GM20431 (cell line): ENCODE data around the gene SLC8A2.

Source experiments
- in situ Hi-C: fragments of 300-500 bp; cut with MseI, MboI; formaldehyde crosslinking; loops from one replicate; pipeline ENCODE4 v1.15.0; 2020; ENCODE audit warnings: low sequenced_read_pairs; ENCODE audit not compliant: unreplicated experiment

Gene SLC8A2

DNA sequence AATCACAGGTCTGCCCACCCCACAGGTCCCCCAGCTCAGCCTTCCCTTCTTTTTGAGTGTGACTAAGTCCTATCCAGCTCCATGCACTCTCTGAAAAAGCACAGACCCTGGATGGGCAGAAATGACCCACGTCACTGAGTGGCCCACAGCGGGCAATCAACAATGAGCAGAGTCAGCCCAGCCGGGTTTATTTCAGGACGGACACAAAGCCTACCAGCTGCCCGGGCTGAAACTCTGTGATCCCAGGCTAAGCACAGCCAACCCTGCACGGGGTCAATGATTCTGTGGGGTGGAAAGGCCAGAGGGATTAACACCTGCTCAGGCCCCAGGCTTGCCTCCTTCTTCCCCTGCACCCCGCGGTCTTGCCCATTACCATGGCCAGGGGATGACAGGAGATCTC, 34.8 kb upstream of the SLC8A2 start:
- in situ Hi-C loops = no loop called here

GRCh38 chr19:47505506-47505905, 33.8 kb upstream of the SLC8A2 start:
- in situ Hi-C loops = no loop called here

DNA sequence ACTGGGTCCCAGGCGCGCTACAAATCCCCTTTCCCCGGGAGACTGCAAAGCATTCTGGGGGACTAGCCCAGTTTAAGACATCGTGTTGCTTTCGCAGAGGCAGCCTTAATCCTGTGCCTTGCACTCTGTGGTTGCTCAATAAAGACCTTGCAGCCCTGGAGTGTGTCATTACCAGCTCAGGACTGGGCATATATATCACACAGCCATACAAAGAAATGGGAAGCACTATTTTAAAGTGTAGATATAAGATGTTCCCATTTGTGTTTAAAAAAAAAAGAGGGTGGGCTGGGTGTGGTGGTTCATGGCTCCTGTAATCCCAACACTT, 32.1 kb upstream of the SLC8A2 start:
- in situ Hi-C loops = no loop called here

DNA sequence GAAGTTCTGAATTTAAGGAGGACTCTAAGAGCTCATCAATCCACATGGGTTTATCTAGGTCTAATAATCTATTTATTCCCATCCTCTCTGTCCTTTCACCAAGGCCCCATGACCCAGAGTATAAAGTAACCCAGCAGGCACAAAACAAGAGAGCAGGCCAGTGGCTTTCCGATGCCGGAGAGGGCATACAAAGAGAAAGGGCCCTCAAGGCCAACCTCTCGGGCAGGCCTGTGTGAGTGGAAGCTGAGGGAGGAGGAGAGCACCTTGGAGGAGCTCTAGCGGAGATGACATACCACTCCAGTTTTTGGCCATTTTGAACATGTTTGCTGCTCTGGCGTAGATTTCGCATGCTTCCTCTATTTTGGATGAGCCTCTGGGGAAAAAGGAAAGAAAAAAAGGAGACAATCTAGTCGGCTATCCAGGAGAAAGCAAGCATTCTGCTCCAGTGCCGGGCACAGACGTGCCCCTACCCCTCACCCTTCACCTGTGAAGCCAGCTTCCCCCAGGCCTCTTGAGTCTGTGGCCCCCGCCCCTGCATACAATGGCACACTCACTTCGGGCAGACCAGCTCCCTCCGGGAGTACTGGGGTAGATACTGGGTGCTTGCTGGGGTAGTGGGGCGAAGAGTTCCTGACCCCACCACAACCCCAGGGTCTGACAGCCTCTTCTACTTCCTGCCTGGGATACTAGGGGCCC, 31.6 kb upstream of the SLC8A2 start:
- in situ Hi-C loops = no loop called here

DNA sequence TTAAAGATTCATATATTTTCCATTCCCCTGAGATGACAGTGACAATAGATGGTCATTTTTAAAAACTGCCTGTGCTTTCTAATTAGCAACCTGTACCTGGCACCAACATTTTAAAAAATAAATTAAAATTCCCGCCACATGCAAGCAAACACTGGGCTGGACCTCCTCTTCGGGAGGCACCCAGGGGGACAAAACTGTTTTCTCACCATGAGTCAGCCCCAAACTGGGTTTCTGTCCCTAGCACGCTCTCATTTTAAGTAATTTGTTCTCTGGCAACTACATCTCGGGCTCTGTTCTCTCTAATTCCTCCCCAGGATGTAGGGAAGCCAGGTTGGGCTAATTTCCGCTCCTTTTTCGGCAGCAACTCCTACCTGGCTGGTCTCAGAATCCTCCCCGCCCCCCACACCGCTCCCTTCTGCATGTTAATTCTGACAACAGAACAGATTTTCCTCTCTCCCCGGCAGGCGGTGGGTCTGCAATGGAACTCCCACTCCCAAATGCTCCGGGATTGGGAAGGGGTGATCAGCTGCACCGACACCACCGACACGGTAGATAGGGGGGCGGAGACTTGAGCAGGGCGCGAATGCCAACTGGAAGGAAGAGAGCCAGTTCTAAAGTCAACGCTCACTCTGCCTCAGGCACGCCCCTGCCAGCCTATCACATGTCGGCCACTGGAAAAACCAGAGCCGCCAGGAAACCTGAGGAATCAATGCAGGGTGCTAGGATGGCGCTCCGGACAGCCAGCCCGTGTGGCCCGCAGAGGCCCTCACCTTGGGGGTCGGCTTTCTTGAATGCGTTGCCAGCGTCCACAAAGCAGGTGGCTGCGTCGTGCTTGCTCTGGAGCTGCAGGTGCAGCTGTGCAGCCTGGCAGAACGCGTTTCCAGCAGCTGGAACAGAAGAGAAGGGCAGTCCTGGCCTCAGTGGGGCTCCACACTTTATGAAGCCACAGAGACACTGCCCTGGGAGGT, 28.5 kb upstream of the SLC8A2 start:
- in situ Hi-C loops = no loop called here

DNA sequence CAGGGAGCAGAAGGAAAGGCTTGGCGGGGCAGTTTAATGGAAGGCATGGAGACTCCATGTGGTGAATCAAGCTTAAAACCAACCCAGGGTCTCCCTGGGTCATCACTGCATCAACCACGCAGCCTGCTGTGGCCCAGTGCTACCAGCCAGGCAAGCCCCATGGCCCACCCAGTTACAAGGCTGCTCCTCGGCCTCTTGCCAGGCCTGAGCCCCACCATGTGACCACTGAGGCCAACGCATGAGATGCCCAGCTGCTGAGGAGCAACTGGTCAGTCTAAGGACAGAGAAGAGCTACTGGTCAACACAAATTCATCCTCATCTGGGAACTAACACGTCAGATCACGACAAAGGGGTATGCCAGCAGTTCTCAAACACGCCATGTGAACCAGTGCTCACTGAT, 27.7 kb upstream of the SLC8A2 start:
- in situ Hi-C loops = no loop called here

GRCh38 chr19:47498561-47498960, 26.9 kb upstream of the SLC8A2 start:
- in situ Hi-C loops = no loop called here

- in situ Hi-C loops = no loop called here
These were observed 26.3 kb upstream of the SLC8A2 start for GRCh38 chr19:47497821-47498520.

DNA sequence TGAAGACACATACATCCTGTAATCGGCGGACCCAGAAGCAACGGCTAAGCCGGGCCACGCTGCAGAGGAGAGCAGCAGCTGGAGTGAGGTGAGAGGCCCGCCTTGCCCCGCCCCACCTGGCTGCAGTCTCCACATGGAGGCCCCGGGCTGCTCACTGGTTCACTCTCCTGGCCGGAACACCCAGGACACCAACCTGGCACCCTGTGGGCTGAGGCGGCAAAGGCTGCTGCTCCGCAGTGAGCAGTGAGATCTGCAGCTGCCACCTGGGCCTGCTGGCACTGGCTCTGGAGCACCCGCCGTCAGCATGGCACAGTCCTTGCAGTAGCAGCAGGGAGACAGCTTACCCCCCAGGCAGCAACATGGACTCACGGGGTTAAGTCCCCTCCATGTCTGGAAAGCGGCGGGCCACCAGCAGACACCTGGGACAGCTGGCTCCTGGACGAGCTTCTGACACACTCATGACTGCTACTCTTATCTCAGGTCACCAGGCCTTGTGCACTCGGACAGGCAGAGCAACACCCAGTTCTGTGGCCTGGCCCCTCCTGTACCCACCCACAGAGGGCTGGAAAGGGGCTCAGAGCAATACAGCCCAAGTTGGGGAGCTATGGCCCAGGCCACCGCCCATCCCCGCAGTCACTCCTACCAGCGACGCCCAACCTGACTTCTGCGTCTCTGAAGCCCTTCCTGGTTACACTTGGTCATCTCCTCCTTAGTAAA, 25.5 kb upstream of the SLC8A2 start:
- in situ Hi-C loops = no loop called here

DNA sequence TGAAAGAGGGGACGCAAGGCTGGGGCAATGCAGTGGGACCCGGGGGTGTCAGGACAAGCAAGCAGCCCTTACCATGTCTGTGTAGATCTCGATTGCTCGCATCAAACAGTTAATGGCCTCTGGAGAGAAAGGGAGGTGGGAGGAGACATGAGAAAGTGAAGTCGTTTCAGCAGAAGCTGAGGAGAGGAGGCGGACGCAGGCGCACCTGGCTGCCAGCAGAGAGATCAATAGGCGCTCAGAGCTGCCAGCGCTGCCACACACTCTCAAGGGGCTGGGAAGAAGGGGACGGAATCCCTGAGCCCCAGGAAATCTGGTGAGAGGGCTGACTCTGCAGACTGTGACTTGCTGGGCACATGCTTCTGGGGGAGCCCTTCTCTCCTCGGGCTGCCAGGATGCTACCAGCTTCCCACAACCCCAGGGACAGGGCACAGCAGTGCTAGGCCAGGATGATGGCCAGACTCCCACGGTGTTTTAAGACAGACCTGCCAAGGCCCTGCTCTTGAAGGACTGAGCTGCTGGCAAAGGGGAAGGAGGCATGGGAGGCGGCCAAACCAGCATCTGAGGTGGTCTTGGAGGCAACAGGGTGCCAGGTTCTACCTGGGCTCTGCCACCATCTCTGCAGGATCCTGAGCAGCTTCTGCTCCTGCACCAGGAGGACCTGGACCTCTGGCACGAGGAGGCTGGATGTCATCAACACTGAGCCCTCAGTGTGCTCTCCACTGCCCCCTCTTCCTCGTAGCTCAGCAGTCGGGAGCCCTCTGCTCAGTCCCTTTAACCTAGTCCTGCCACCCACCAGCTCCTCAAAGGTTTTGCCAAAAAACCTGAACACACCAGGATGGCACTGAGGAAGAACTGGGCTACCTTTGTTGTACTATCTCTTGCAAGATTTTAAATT, 24.0 kb upstream of the SLC8A2 start:
- in situ Hi-C loops = no loop called here

- in situ Hi-C loops = no loop called here
These were observed 23.0 kb upstream of the SLC8A2 start for GRCh38 chr19:47494729-47495128.

DNA sequence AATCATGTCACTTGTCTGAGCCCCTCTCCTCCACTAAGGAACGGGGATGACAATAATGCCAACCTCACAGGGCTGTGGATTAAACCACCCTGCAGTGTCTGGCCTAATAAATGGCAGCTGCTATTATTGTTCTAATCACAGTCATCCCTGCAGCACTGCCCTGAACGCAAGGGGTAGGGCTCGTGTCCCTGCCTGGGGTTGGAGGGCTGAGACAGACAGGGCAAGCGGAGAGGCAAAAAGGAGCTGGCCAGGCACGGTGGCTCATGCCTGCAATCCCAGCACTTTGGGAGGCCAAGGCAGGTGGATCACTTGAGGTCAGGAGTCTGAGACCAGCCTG, 22.5 kb upstream of the SLC8A2 start:
- in situ Hi-C loops = no loop called here

GRCh38 chr19:47493378-47494210, 21.9 kb upstream of the SLC8A2 start:
- in situ Hi-C loops = no loop called here

- in situ Hi-C loops = no loop called here
These were observed 21.1 kb upstream of the SLC8A2 start for GRCh38 chr19:47492571-47493377.

- in situ Hi-C loops = no loop called here
These were observed 20.4 kb upstream of the SLC8A2 start for GRCh38 chr19:47492137-47492533.

- in situ Hi-C loops = no loop called here
These were observed 19.9 kb upstream of the SLC8A2 start for GRCh38 chr19:47491358-47492136.

DNA sequence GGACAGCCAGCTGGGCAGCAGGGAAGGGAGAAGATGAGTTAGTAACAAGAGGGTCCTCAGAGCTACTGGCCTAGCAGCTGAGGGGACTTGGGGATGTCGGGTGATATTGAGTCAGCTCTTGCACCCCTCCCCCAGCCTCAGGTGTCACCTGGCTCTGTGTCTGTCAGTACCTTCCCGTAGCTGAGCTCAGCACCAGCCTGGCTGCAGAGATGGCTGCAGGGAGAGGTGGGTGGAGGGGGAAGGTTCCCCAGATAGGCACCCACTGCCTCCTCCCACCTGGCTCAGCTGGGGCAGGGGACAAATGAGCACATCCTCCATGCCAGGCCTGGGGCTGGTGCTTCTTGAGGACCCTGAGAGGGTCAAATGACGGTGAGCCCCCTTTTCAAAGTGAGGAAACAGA, 19.2 kb upstream of the SLC8A2 start:
- in situ Hi-C loops = no loop called here
